Cardiac fibroblast (primary cell): ENCODE results near the gene VASN.

Experiments used
- DNase-seq, 2 donors: peaks; one replicate each; pipeline versions ENCODE4 v3.0.0 to v3.0.0-alpha.2; 2010; ENCODE audit warnings: low read depth in 2 of 2
- H3K4me3 ChIP-seq, 2 donors: replicated peaks in 1 of 2; 1 replicate in 1 of 2; 2 replicates in 1 of 2; pipeline ENCODE4 v1.5.1; 2011; ENCODE audit warnings: low read depth in 2 of 2, low read length in 2 of 2, mild to moderate bottlenecking in 2 of 2, moderate library complexity in 1 of 2
- CTCF ChIP-seq: IDR thresholded peaks from one replicate; pipeline ENCODE4 v1.5.1; 2011; ENCODE audit warnings: low read depth, mild to moderate bottlenecking, low read length, inconsistent platforms

Gene VASN

GRCh38 chr16:4366016-4366415, 5.6 kb upstream of the VASN start:
- TF ChIP-seq CTCF: no peak
- no peak for DNase-seq

DNA sequence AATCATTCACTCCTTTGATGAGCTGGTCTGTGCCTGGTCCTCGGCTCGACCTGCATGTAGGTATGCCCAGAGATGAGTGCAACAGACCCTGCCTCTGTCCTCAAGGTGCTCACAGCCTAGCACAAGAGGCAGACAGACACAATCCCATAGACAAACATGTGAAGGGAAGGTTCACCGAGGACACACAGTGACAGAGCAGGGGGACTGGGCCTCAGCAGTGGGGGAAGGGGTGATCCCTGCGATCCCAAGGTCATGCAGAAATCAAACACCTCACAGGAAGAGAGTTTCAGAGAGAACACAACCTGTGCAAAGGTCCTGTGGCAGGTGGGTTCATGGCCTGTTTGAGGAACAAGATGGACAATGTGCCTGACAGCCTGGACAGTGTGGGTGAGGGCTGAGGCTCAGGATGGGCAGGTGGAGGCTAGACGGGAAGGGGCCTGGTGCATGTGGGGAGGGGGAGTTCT, 4.2 kb upstream of the VASN start:
- DNase-seq: no peak
- no peak for TF ChIP-seq CTCF
- no peak overlapping the region for H3K4me3 ChIP-seq

More at GRCh38 chr16:4366016-4366415, 5.6 kb upstream of the VASN start:
- no peak overlapping the region for H3K4me3 ChIP-seq

DNA sequence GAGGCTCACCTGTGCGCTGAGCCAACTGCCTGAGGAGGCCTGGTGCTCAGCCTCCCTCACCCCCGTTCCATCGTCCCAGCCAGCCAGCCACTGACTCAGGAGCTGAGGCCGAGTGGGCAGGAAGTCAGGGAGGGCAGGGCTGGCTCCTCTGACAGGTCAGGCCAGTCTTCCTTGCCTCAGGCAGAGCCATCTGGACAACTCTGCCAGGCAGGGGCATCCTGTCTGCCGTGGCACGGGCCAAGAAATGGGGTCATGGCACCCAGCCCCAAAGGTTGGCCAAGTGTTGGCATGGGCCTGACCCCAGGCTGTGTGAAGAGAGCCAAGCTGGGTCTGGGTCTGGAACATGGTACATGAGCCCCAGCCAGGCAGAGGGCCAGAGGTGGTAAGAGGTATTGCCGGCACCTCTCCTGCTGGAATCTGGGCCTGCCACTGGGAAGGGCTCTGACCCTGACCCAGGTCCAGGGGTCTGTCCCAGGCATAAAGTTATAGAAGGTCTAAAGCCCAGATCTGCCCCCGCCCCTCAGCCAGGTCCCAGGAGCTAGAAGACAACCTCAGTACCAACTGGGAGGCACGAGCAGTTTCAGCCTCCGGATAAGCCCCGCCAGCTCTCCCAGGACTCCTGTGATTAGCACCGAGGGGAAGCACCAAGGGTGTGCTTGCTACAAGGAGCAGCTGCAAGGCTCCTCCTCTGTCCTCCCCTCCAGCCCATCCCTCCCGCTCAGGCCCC, 2.5 kb upstream of the VASN start:
- peak in 1 of 2 donors; percentile 56 for DNase-seq
- no peak for TF ChIP-seq CTCF
- no peak overlapping the region for H3K4me3 ChIP-seq

DNA sequence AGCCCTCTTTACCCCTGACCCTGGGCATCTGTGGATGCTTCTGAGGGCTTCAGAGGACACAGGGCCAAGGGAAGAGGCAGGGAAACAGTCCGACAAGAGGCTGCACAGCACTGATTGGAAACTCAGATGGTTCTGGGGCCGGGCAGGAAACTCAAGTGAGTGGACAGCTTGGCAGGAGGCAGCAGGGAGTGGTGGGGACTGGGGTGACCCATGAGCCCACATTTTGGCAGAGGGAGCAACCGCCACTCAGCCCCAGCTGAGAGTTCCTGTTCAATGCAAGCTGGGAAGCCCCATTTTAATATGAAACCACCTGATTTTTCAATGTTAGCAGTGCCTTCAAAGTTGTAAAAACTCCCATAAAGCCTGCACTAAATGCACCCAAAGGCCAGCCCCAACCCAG, 1.5 kb upstream of the VASN start:
- no peak for DNase-seq
- H3K4me3 ChIP-seq: no peak overlapping the region
- TF ChIP-seq CTCF: no peak

DNA sequence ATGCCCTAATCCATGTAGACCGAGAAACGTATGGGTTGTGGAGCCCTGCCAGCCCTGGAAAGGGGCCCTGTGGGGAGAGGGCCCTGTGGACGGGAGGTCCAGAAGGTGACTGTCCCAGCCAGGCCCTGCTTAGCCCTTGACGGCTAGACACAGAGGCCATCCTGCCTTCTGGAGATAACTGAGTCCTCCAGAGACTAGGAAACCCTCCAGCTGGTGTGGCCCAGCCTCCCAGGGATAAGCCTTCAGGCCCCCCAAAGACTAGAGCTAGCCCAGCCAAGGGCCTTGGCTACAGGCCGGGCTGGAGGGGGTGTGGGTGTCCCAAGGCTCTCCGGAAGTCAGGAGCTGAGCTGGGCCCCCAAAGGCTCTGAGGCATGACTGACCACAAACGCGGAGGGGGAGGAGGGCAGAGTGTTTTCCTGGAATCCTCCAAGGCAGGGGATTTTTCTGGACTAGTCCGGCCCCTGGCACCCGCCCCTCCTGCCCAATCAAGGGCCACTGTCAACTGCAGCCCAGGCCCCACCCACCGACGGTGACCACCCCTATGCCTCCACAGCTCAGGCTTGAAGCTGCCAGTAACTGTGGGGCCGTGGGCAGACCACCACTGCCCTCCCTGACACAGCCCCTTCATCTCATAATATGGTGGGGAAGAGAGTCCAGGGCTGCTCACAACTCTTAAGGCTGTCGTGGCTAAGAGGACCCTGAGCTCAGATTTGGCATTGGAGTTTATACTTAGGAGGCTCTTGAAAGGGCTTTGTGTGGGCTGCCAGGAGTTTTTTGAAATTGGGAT, 885 bp upstream of the VASN start:
- H3K4me3 ChIP-seq: no peak overlapping the region
- DNase-seq: peak; percentile 88 to 98
- TF ChIP-seq CTCF: no peak

DNA sequence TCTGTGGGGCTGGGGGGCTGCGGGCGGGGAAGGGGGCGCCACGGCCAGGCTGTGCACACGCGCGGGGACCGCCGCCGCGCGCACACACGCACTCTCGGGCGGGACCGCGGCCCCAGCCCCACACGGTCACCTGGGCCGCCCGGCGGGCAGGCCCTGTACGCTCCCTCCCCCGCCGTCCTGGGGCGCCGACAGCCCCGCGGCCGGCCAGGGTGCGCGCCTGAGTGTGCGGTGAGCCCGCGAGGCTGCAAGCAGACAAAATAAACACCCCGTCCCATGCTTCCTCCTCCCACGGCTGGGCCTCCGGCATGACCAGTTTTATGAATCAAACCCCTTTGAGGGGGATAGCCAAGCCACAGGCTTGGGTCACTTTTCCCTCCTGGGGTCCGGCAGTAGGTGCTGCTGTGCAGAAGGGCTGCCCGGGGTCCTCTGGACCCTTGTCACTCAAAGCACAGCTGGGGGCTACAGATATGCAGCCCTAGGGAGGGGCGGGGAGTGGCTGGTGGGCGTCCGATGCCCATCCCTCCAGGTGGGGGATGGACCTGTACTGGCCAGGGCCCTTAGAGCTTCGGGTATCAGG, 441 bp downstream of the VASN start:
- DNase-seq: no peak
- peak overlapping the region; percentile 87 to 95 for H3K4me3 ChIP-seq
- no peak for TF ChIP-seq CTCF
